Body of pancreas (tissue), 4 donors: ENCODE results near the gene C19orf85. TPM values are rescaled to one million over a fixed set of nuclear protein-coding genes. Genes with fewer than 3 reads are reported as not detected.

Source experiments
- ATAC-seq: fragments of 150-250 bp; one replicate; pipeline ENCODE4 v1.9.1; 2016
- DNase-seq, 4 donors: peaks; one replicate each; pipeline ENCODE4 v3.0.0-alpha.2; 2019
- H3K27ac ChIP-seq, 4 donors: fragments of 200-600 bp; sonication (generic); 1 replicate in 3 of 4; 2 replicates in 1 of 4; pipeline versions ENCODE4 v1.5.1 to v1.6.1; 2016 to 2019; ENCODE audit warnings: mild to moderate bottlenecking in 1 of 4, mixed read lengths in 1 of 4, moderate library complexity in 1 of 4
- H3K27me3 ChIP-seq, 2 donors: fragments of 200-600 bp; sonication (generic); one replicate each; pipeline ENCODE4 v1.6.0; 2016; ENCODE audit warnings: mild to moderate bottlenecking in 1 of 2
- H3K36me3 ChIP-seq, 2 donors: fragments of 200-600 bp; sonication (generic); replicated peaks in 1 of 2; 2 replicates each; pipeline ENCODE4 v1.5.1; 2016; ENCODE audit warnings: low read depth in 2 of 2; ENCODE audit not compliant: insufficient read depth in 1 of 2
- H3K4me1 ChIP-seq: fragments of 200-600 bp; sonication (generic); one replicate; pipeline ENCODE4 v1.6.0; 2016
- H3K4me3 ChIP-seq, 2 donors: fragments of 200-600 bp; sonication (generic); 1 replicate in 1 of 2; 2 replicates in 1 of 2; pipeline ENCODE4 v1.5.1; 2016 to 2019
- H3K9me3 ChIP-seq, 3 donors: fragments of 200-600 bp; sonication (generic); 1 replicate in 2 of 3; 2 replicates in 1 of 3; pipeline ENCODE4 v1.5.1; 2016
- POLR2A ChIP-seq, 3 donors: fragments of 450-650 bp; IDR thresholded peaks; one replicate each; pipeline ENCODE4 v1.6.1; 2016; ENCODE audit warnings: antibody characterized with exemption in 3 of 3, mild to moderate bottlenecking in 2 of 3
- WGBS, 2 donors: methylation state at CpG; one replicate each; pipeline ENCODE4 v1.1.5; 2017; 5-methylcytosine and 5-hydroxymethylcytosine counted together
- intact Hi-C: fragments of 100-400 bp; cut with DNase I; formaldehyde crosslinking; loops from one replicate; pipeline ENCODE4 v1.15.1; 2023
- total RNA-seq, 2 donors: library from RNA; depleted of rRNA; stranded (reverse); fragments of >200 nt; gene quantifications; one replicate each; pipeline ENCODE4 v1.1.0, GENCODE V29; 2016
- TF ChIP-seq, protein P1 (sequence below), 7 experiments: fragments of 450-650 bp in 4 of 7; fragments of 200-600 bp in 3 of 7; sonication (generic) in 3 of 7; IDR thresholded peaks; one replicate each; pipeline ENCODE4 v1.5.1; 2016 to 2019; ENCODE audit warnings: antibody characterized with exemption in 7 of 7

Gene C19orf85
- total RNA-seq, 2 donors from 2014 or later = not detected

DNA sequence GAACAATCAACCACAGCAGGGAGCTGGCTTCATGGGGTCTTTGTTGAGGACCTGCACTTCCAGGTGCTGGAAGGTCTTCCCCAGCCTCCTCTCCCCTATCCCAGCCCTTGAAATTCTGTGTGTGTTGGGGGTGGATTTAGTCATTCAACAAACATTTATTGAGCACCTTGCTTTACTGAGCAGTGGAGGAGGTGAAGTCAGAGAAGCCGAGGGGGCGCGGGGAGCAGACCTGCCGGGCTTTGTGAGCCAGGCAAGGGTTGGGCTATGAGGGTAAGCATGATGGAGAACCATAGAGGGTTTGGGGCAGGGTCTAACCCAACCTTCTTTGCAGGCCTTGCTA is 3.5 kb upstream of the C19orf85 start:
- no peak for TF ChIP-seq POLR2A (IDR thresholded peaks at IDR 0.05)
- TF ChIP-seq, protein P1, sequence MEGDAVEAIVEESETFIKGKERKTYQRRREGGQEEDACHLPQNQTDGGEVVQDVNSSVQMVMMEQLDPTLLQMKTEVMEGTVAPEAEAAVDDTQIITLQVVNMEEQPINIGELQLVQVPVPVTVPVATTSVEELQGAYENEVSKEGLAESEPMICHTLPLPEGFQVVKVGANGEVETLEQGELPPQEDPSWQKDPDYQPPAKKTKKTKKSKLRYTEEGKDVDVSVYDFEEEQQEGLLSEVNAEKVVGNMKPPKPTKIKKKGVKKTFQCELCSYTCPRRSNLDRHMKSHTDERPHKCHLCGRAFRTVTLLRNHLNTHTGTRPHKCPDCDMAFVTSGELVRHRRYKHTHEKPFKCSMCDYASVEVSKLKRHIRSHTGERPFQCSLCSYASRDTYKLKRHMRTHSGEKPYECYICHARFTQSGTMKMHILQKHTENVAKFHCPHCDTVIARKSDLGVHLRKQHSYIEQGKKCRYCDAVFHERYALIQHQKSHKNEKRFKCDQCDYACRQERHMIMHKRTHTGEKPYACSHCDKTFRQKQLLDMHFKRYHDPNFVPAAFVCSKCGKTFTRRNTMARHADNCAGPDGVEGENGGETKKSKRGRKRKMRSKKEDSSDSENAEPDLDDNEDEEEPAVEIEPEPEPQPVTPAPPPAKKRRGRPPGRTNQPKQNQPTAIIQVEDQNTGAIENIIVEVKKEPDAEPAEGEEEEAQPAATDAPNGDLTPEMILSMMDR (IDR thresholded peaks at IDR 0.05) = peak in 1 of 7 experiments; percentile 5
- H3K27ac ChIP-seq = no peak overlapping the region
- H3K36me3 ChIP-seq = no peaks in the 10 kb centered on the region
- WGBS, 2 donors = 12 to 40% methylated on average over 1 to 4 of the region's 4 CpGs
- ATAC-seq = peak; percentile 9
- intact Hi-C loops = no loop called here
- no peak overlapping the region for H3K4me3 ChIP-seq
- no peaks in the 10 kb centered on the region for H3K27me3 ChIP-seq
- no peak for DNase-seq
- no peaks in the 10 kb centered on the region for H3K9me3 ChIP-seq
- H3K4me1 ChIP-seq = peaks cover 9% of the 10 kb centered on the region

DNA sequence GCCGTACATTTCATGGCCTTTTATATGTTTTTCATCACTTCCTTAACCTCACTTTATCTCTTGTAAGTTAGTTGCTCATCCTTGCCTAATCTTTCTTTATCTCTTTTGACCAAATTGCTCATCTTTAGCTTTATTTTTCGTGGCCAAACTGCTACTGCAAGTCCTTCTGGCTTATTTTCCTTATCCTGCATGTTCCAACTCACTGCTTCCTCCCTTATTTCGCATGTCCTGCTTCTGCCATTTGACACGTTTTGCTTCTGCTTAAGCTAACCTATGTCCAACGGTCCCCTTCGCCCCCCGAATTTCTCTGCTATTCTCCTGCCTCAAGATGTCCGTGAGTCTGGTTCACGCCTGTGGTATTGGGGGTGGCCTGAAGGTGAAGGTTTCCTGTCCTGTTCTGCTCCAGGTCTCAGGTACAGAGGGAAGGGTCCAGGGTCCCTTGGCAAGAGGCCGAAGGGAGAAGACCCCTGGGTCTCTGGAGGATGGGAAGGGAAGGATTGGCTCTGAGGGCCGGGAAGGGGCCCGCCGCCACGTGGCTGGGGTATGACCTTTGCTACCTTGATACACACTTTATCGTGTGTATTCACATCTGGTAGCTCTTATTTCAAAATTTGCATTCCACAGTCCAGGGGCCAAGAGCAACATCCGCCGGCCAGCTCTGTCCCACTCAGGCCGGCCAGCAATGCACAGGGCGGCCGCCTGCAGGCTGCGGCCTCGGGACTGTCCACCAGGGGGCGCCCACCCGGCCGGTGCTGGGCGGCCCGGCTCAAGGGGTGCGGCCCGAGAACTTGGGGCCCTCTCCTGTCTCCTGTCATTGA is 2.9 kb upstream of the C19orf85 start:
- WGBS, 2 donors = 24 to 46% methylated on average over 15 to 29 of the region's 29 CpGs
- H3K4me3 ChIP-seq = no peak overlapping the region
- DNase-seq (peak; percentile 59 to 72 (median 64)), ATAC-seq (peak; percentile 85)
- H3K9me3 ChIP-seq = no peaks in the 10 kb centered on the region
- no peak overlapping the region for H3K27ac ChIP-seq
- no peaks in the 10 kb centered on the region for H3K27me3 ChIP-seq
- intact Hi-C loops = no loop called here
- peaks cover 14% of the 10 kb centered on the region for H3K4me1 ChIP-seq
- H3K36me3 ChIP-seq = no peaks in the 10 kb centered on the region
- no peak for TF ChIP-seq POLR2A (IDR thresholded peaks at IDR 0.05)
- TF ChIP-seq, protein P1 (IDR thresholded peaks at IDR 0.05) = peak; percentile 81 to 100 (median 87)

DNA sequence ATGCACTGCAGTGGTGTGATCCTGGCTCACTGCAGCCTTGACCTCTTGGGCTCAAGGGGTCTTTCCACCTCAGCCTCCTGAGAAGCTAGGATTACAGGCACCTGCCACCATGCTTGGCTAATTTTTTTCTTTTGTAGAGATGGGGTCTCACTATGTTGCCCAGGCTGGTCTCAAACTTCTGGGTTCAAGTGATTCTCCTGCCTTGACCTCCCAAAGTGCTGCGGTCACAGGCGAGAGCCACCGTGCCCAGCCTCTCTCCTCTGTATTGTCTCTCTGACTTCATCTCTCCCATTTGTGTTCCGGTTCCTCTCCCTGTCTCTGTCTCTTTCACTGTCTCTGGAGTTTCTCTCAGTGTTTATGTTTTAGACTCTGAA is 1.7 kb upstream of the C19orf85 start:
- H3K4me1 ChIP-seq = peaks cover 20% of the 10 kb centered on the region
- DNase-seq (no peak), ATAC-seq (no peak)
- no peaks in the 10 kb centered on the region for H3K36me3 ChIP-seq
- H3K9me3 ChIP-seq = no peaks in the 10 kb centered on the region
- WGBS, 2 donors = 62 to 83% methylated on average over 4 of the region's 4 CpGs
- no peak overlapping the region for H3K4me3 ChIP-seq
- TF ChIP-seq POLR2A (IDR thresholded peaks at IDR 0.05) = no peak
- TF ChIP-seq, protein P1 (IDR thresholded peaks at IDR 0.05) = no peak
- intact Hi-C loops = no loop called here
- H3K27me3 ChIP-seq = no peaks in the 10 kb centered on the region
- H3K27ac ChIP-seq = no peak overlapping the region

DNA sequence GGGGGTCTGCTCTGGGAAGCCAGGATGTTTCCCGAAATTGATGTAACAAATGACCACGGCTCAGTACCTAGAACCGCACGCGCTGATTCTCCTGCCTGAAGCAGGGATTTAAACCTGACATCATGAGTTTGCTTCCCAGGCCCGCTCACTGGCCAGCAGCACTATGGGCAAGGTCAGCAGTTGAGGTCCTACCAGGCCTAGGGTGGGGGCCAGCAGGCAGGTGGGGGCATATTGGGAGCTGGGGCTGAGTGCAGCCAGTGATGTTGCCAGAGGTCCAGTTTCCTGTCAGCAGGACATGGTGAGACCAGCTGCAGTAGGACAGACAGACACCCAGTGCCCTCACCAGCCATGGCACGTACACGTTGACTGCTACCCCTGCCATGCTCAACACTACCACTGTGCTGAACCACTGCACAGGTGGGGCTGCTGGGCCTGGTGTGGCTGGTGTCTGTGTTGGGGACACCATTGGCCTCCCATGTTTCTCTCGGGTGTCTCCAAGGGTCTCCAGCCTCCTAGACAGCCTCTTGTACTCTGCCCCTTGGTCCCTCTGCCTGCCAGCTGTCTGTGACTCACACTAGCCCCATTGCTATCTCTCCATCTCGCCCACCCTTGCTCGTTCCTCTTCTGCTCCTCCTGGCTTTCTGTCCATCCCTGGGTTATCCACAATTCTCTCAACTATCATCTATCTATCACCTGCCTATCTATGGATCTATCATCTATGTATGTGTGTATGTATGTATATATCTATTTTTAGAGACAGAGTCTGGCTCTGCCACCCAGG is 1.1 kb upstream of the C19orf85 start:
- TF ChIP-seq, protein P1 (IDR thresholded peaks at IDR 0.05) = no peak
- no peak for TF ChIP-seq POLR2A (IDR thresholded peaks at IDR 0.05)
- ATAC-seq = no peak
- intact Hi-C loops = no loop called here

More for the DNA sequence above, 1.1 kb upstream of the C19orf85 start:
- Histone ChIP-seq H3K4me3 (no peak overlapping the region), H3K9me3 (no peaks in the 10 kb centered on the region), H3K27me3 (no peaks in the 10 kb centered on the region), H3K4me1 (peaks cover 26% of the 10 kb centered on the region), H3K27ac (no peak overlapping the region), H3K36me3 (no peaks in the 10 kb centered on the region)
- DNase-seq = no peak
- WGBS, 2 donors = 73% methylated on average over 7 to 11 of the region's 11 CpGs
